Colonic mucosa (tissue), 4 donors: ENCODE results near the gene DTX1. TPM values are rescaled to one million over a fixed set of nuclear protein-coding genes. Genes with fewer than 3 reads are reported as not detected.

Source experiments
- DNase-seq: peaks from one replicate; pipeline ENCODE4 v3.0.0-alpha.2; 2020
- H3K27ac ChIP-seq: fragments of 200-600 bp; one replicate; pipeline ENCODE4 v1.8.0; 2021
- H3K27me3 ChIP-seq: fragments of 200-600 bp; one replicate; pipeline ENCODE4 v1.8.0; 2021
- H3K36me3 ChIP-seq: fragments of 200-600 bp; one replicate; pipeline ENCODE4 v1.8.0; 2021
- H3K4me1 ChIP-seq: fragments of 200-600 bp; one replicate; pipeline ENCODE4 v1.8.0; 2021; ENCODE audit warnings: mild to moderate bottlenecking
- H3K4me3 ChIP-seq: fragments of 200-600 bp; one replicate; pipeline ENCODE4 v1.8.0; 2021
- H3K9ac ChIP-seq, 2 donors: one replicate each; pipeline ENCODE4 v1.7.0; 2013; ENCODE audit warnings: control low read depth in 2 of 2, low read depth in 2 of 2, low read length in 2 of 2
- H3K9me3 ChIP-seq: fragments of 200-600 bp; one replicate; pipeline ENCODE4 v1.8.0; 2021
- CTCF ChIP-seq: fragments of 200-600 bp; IDR thresholded peaks from one replicate; pipeline ENCODE4 v1.8.0; 2022; ENCODE audit warnings: antibody characterized with exemption, mild to moderate bottlenecking
- intact Hi-C: fragments of 100-400 bp; cut with DNase I; formaldehyde crosslinking; loops from one replicate; pipeline ENCODE4 v1.14.1; 2022
- total RNA-seq, 2 donors: library from RNA; stranded (reverse); fragmentation: NEBNext Ultra II Directional in 1 of 2; extraction: Animal tissue kit (Norgen Biotek cat#: 25700) in 1 of 2; gene quantifications; one replicate each; pipeline ENCODE4 v1.2.1, GENCODE V29; 2021
- donor health status: healthy.
- donor health status: DM: no; HTN: no; CAD: no.
- donor health status: DM: no; HTN: no; CAD: no.

DTX1 gene
- total RNA-seq, 2 donors from 2014 or later = 0.82 to 1.3 TPM

- H3K27me3 ChIP-seq = no peaks in the 10 kb centered on the region
- peaks cover 7% of the 10 kb centered on the region for H3K4me1 ChIP-seq
- H3K36me3 ChIP-seq = no peaks in the 10 kb centered on the region
- H3K9me3 ChIP-seq = no peaks in the 10 kb centered on the region
- no peak for DNase-seq
- H3K9ac ChIP-seq = peak overlapping the region; percentile 69 to 78
- intact Hi-C loops = no loop called here
- TF ChIP-seq CTCF = no peak
- H3K4me3 ChIP-seq = peak overlapping the region; percentile 53
- no peak overlapping the region for H3K27ac ChIP-seq
Measured at GRCh38 chr12:113134521-113134951, 78.0 kb downstream of the DTX1 start.

DNA sequence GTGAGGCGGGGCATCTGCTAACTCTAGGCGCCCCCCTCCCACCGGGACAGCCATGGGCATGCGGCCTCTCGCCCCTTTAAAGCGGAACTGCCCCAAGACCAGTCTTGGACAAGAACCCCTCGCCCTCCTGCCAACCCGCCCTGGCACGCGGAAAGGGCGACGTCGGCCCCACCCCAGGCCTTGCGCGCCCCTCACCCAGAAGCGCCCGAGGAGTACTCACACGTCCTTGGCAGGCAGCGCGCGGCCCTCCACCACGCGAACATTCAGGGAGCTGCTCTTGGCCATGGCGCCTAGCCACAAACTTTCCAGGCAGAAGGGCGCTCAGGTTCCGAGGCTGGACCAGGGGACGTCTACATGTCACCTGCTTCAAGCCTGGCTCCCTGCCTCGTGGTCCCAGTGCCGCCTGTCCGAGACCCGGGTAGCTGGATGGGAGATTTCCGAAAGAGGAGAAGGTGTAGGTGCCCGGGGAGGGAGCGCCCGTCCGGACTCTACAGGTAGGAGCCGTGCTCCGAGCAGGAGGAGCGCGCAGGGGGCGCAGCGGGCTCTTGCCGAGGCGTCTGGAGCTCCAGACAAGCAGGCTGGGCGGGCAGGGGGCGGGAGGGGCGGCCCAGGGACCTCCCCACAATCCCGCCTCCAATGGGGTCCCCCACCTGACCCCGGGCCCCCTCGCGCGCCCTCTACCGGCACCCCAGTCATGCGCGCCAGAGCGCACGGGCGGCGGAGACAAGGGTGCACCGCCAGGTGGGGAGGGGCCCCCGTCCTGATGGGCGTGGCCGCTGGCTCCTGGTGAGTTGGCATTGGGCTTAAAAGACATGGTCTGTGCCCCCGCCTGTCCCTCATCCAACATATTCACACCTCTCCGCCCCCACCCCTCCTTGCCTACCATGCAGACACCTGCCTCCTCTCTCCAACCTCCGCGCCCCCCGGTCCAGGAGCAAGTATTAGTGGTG lies 78.9 kb downstream of the DTX1 start, which contains the start of gene RASAL1:
TSS of gene RASAL1 (minus strand) at position 584 of the 950 bp plus-strand sequence. CDS start at position 285, 299 bp downstream.
- Histone ChIP-seq H3K27me3 (no peaks in the 10 kb centered on the region), H3K27ac (peak within 1 kb of the TSS; percentile 68)

DNA sequence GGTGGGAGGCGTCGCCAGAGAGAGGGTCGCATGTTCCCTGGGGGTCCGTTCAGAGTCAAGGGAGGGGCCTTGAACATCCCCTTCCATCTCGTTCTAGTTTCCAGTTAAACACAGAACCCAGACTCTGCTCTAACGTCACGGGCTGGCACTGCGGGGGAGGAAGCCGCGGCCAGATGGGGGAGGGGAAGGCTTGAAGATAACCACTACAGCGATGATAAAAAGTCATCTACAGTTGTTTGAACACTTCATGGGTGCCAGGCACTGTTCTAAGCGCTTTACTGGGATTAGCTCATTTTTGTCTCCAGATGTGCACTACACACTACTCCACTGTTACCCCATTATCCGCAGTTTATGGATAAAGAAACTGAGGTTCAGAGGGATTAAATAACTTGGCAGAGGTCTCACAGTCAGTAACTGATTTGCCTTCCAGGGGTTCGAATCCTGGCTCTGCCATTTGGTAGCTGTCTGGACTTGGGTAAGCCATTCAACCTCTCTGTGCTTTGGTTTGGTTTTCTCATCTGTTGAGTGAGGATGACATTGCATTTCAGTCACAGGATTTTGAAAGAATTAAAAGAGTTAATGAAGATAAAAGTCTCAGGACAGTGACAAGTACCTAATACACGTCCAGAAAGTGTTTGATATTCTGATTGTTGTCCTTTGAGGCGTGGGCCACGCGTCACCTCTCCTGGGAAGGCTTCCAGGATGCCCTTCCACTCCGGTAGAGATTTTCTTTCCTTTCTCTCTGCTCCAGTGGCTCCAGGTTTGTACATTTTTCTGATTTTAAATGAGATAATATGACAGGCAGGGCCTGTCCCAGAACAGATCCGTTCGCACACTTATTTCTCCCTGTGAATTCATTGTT lies 79.8 kb downstream of the DTX1 start:
- Histone ChIP-seq H3K9ac (peak overlapping the region; percentile 22 to 39), H3K27me3 (no peaks in the 10 kb centered on the region), H3K4me1 (peaks cover 7% of the 10 kb centered on the region), H3K4me3 (peak overlapping the region; percentile 53), H3K27ac (peak overlapping the region; percentile 68), H3K36me3 (no peaks in the 10 kb centered on the region), H3K9me3 (no peaks in the 10 kb centered on the region)
- peak; percentile 67 for DNase-seq
- no peak for TF ChIP-seq CTCF
- intact Hi-C loops = no loop called here

More for the DNA sequence above, 78.9 kb downstream of the DTX1 start, which contains the start of gene RASAL1:
- peak; percentile 68 for TF ChIP-seq CTCF
- intact Hi-C loops = no loop called here
- Histone ChIP-seq H3K4me3 (peak within 1 kb of the TSS; percentile 53), H3K9ac (peak within 1 kb of the TSS; percentile 69 to 78), H3K9me3 (no peaks in the 10 kb centered on the region), H3K4me1 (peaks cover 7% of the 10 kb centered on the region), H3K36me3 (no peaks in the 10 kb centered on the region)
- DNase-seq = peak; percentile 91

GRCh38 chr12:113136990-113137511 lies 80.5 kb downstream of the DTX1 start:
- no peaks in the 10 kb centered on the region for H3K36me3 ChIP-seq
- no peaks in the 10 kb centered on the region for H3K27me3 ChIP-seq
- no peaks in the 10 kb centered on the region for H3K9me3 ChIP-seq
- H3K4me3 ChIP-seq = no peak overlapping the region
- intact Hi-C loops = no loop called here
- peak overlapping the region in 1 of 2 donors; percentile 22 for H3K9ac ChIP-seq
- H3K4me1 ChIP-seq = peaks cover 7% of the 10 kb centered on the region
- DNase-seq = peak; percentile 90
- peak overlapping the region; percentile 68 for H3K27ac ChIP-seq
- no peak for TF ChIP-seq CTCF
